PC-9 (cell line): Measurements from ENCODE around the gene MAGI1.

Experiments
- EZH2 ChIP-seq: fragments of 200-600 bp; sonication (generic); IDR thresholded peaks from 2 replicates; pipeline ENCODE4 v1.8.0; 2017; ENCODE audit warnings: antibody characterized with exemption, low read depth
- TF ChIP-seq, protein P1 (sequence below): fragments of 200-600 bp; sonication (generic); conservative IDR thresholded peaks from 2 replicates; pipeline ENCODE4 v1.6.1; 2017; ENCODE audit warnings: mixed run types, antibody characterized with exemption, mild to moderate bottlenecking, moderate library complexity

GRCh38 chr3:65767551-65767950 lies 271.2 kb downstream of the MAGI1 start:
- TF ChIP-seq, protein P1, sequence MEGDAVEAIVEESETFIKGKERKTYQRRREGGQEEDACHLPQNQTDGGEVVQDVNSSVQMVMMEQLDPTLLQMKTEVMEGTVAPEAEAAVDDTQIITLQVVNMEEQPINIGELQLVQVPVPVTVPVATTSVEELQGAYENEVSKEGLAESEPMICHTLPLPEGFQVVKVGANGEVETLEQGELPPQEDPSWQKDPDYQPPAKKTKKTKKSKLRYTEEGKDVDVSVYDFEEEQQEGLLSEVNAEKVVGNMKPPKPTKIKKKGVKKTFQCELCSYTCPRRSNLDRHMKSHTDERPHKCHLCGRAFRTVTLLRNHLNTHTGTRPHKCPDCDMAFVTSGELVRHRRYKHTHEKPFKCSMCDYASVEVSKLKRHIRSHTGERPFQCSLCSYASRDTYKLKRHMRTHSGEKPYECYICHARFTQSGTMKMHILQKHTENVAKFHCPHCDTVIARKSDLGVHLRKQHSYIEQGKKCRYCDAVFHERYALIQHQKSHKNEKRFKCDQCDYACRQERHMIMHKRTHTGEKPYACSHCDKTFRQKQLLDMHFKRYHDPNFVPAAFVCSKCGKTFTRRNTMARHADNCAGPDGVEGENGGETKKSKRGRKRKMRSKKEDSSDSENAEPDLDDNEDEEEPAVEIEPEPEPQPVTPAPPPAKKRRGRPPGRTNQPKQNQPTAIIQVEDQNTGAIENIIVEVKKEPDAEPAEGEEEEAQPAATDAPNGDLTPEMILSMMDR = no peak
- TF ChIP-seq EZH2 = no peak
